HepG2 (cell line): ENCODE results near the gene KAZALD1. TPM values are rescaled to one million over a fixed set of nuclear protein-coding genes. Genes with fewer than 3 reads are reported as not detected.

Source experiments
- ATAC-seq: fragments of 200-7000 bp; cut with Tn5 transposase; 3 replicates; pipeline ENCODE4 v1.9.1; 2020; ENCODE audit warnings: mild to moderate bottlenecking, moderate library complexity
- BruUV-seq: library from RNA; stranded (reverse); fragments of 400-500 nt; replicated peaks from 2 replicates; lab custom pipeline; 2021; lab: Mats Ljungman, UMichigan
- CTCF ChIA-PET: fragments of 300-600 bp; formaldehyde crosslinking; extraction: SDS; loops from one replicate; lab custom pipeline; 2021; ENCODE audit warnings: low total read pairs, inconsistent platforms, low intra/inter-chr PET ratio; lab: Yijun Ruan, JAX
- POLR2A ChIA-PET: fragments of 350-600 bp; sonication (Branson Sonifier 250); formaldehyde crosslinking; loops from one replicate; lab custom pipeline; 2020; ENCODE audit warnings: antibody characterized with exemption, inconsistent platforms; lab: Yijun Ruan, JAX
- DNase-seq: peaks from one replicate; pipeline ENCODE4 v3.0.0-alpha.2; 2015; ENCODE audit warnings: low spot score
- FAIRE-seq: peaks from 3 replicates; lab custom pipeline; 2011; peaks lifted over from hg19 to GRCh38; lab: Jason Lieb, UNC
- H2AFZ ChIP-seq: one replicate; pipeline ENCODE4 v1.6.1; 2011; ENCODE audit warnings: low read length, inconsistent platforms
- H3K27ac ChIP-seq: fragments of 300-600 bp; 3 replicates; pipeline ENCODE4 v1.8.0; 2011; ENCODE audit warnings: mixed run types, mild to moderate bottlenecking, mixed read lengths, low read length, inconsistent platforms; ENCODE audit not compliant: insufficient read depth; ENCODE audit errors: extremely low read length
- H3K27me3 ChIP-seq, 2 experiments: fragments of 200-600 bp in 1 of 2; 2 replicates in 1 of 2; 3 replicates in 1 of 2; pipeline versions ENCODE4 v1.6.0 to v1.8.0; 2011; ENCODE audit warnings: low read length in 2 of 2, mild to moderate bottlenecking in 2 of 2, moderate library complexity in 2 of 2, inconsistent platforms in 1 of 2; ENCODE audit not compliant: insufficient read depth in 2 of 2, control insufficient read depth in 1 of 2
- H3K36me3 ChIP-seq, 2 experiments: fragments of 200-600 bp in 1 of 2; replicated peaks in 1 of 2; 2 replicates in 1 of 2; 3 replicates in 1 of 2; pipeline versions ENCODE4 v1.5.1 to v1.8.0; 2011; ENCODE audit warnings: low read length in 2 of 2, inconsistent platforms in 1 of 2; ENCODE audit not compliant: insufficient read depth in 2 of 2, control insufficient read depth in 1 of 2
- H3K4me1 ChIP-seq: 2 replicates; pipeline ENCODE4 v1.5.1; 2012; ENCODE audit warnings: low read length, inconsistent platforms; ENCODE audit not compliant: insufficient read depth
- H3K4me2 ChIP-seq: 2 replicates; pipeline ENCODE4 v1.6.0; 2011; ENCODE audit warnings: low read depth, low read length, inconsistent platforms
- H3K4me3 ChIP-seq, 3 experiments: fragments of 200-600 bp in 1 of 3; sonication (generic), shearing (Covaris generic) in 1 of 3; replicated peaks in 1 of 3; 2 replicates each; pipeline ENCODE4 v1.5.1; 2011 to 2016; ENCODE audit warnings: low read length in 3 of 3, inconsistent platforms in 2 of 3, low read depth in 2 of 3, mild to moderate bottlenecking in 2 of 3, control low read depth in 1 of 3, mixed read lengths in 1 of 3; ENCODE audit not compliant: insufficient read depth in 1 of 3
- H3K79me2 ChIP-seq: one replicate; pipeline ENCODE4 v1.6.1; 2011; ENCODE audit warnings: low read length, inconsistent platforms; ENCODE audit not compliant: insufficient read depth
- H3K9ac ChIP-seq: 2 replicates; pipeline ENCODE4 v1.6.0; 2011; ENCODE audit warnings: mild to moderate bottlenecking, low read depth, low read length, inconsistent platforms; ENCODE audit not compliant: insufficient read depth
- H3K9me3 ChIP-seq: 2 replicates; pipeline ENCODE4 v1.5.1; 2012; ENCODE audit warnings: mild to moderate bottlenecking, low read length
- H4K20me1 ChIP-seq: 2 replicates; pipeline ENCODE4 v1.6.0; 2011; ENCODE audit warnings: inconsistent platforms, mild to moderate bottlenecking, low read length, moderate library complexity; ENCODE audit not compliant: insufficient read depth
- GATA4 ChIP-seq: sonication (generic); IDR thresholded peaks from 2 replicates; pipeline ENCODE4 v1.6.1; 2016; ENCODE audit warnings: antibody characterized with exemption, low read depth, borderline replicate concordance
- GPN1 ChIP-seq: sonication (generic); formaldehyde crosslinking; IDR thresholded peaks from 2 replicates; pipeline ENCODE4 v1.5.1; 2020; ENCODE audit warnings: missing genetic modification reagents, borderline replicate concordance
- GRHL1 ChIP-seq: sonication (generic); formaldehyde crosslinking; conservative IDR thresholded peaks from 2 replicates; pipeline ENCODE4 v1.8.0; 2022; ENCODE audit warnings: missing genetic modification reagents
- HDAC2 ChIP-seq: sonication (generic); formaldehyde crosslinking; IDR thresholded peaks from 2 replicates; pipeline ENCODE4 v1.4.0; 2020; ENCODE audit warnings: missing genetic modification reagents
- HOXA7 ChIP-seq: sonication (generic); formaldehyde crosslinking; IDR thresholded peaks from 2 replicates; pipeline ENCODE4 v1.8.1; 2022; ENCODE audit warnings: mild to moderate bottlenecking, missing genetic modification reagents, moderate library complexity
- KLF11 ChIP-seq: IDR thresholded peaks from 2 replicates; pipeline ENCODE4 v1.6.1; 2016; ENCODE audit warnings: missing compliant biosample characterization
- MXD3 ChIP-seq: IDR thresholded peaks from 2 replicates; pipeline ENCODE4 v1.6.1; 2016; ENCODE audit warnings: mild to moderate bottlenecking, missing biosample characterization, missing genetic modification reagents
- RBAK ChIP-seq: sonication (generic); formaldehyde crosslinking; IDR thresholded peaks from 2 replicates; pipeline ENCODE4 v1.5.1; 2020; ENCODE audit warnings: mild to moderate bottlenecking, missing genetic modification reagents
- RBM22 ChIP-seq: fragments of 200-400 bp; formaldehyde crosslinking; optimal IDR thresholded peaks from 2 replicates; pipeline ENCODE3; 2017; ENCODE audit warnings: mild to moderate bottlenecking, low read length, moderate library complexity
- RBM39 ChIP-seq: fragments of 200-400 bp; formaldehyde crosslinking; IDR thresholded peaks from one replicate; pipeline ENCODE4 v1.6.1; 2018; ENCODE audit warnings: antibody characterized with exemption, mild to moderate bottlenecking, low read depth, low read length; ENCODE audit not compliant: poor library complexity, severe bottlenecking
- THAP9 ChIP-seq: sonication (generic); formaldehyde crosslinking; IDR thresholded peaks from 2 replicates; pipeline ENCODE4; 2020; ENCODE audit warnings: missing genetic modification reagents, mild to moderate bottlenecking, borderline replicate concordance
- WIZ ChIP-seq: sonication (generic); formaldehyde crosslinking; IDR thresholded peaks from 2 replicates; pipeline ENCODE4 v1.5.1; 2020; ENCODE audit warnings: mild to moderate bottlenecking, missing genetic modification reagents
- YEATS4 ChIP-seq: sonication (generic); formaldehyde crosslinking; IDR thresholded peaks from 2 replicates; pipeline ENCODE4 v1.4.0; 2020; ENCODE audit warnings: missing genetic modification reagents, borderline replicate concordance
- ZFY ChIP-seq: sonication (generic); formaldehyde crosslinking; IDR thresholded peaks from 2 replicates; pipeline ENCODE4 v1.4.0; 2020; ENCODE audit warnings: missing genetic modification reagents
- ZMYM2 ChIP-seq: sonication (generic); formaldehyde crosslinking; IDR thresholded peaks from 2 replicates; pipeline ENCODE4 v1.8.0; 2022; ENCODE audit warnings: mild to moderate bottlenecking, missing genetic modification reagents
- ZNF317 ChIP-seq: sonication (generic); formaldehyde crosslinking; IDR thresholded peaks from 2 replicates; pipeline ENCODE4 v1.5.0; 2020; ENCODE audit warnings: mild to moderate bottlenecking, missing genetic modification reagents
- WGBS: methylation state at CpG from one replicate; pipeline ENCODE4 v1.1.6; 2017; ENCODE audit warnings: low lambda C conversion rate; 5-methylcytosine and 5-hydroxymethylcytosine counted together
- in situ Hi-C: cut with HindIII; loops from 2 replicates; pipeline ENCODE4 v1.10.0; 2017; ENCODE audit warnings: low pct_unique_long_range_greater_than_20kb; ENCODE audit not compliant: extremely low pct_ligation_motif_present
- intact Hi-C: fragments of 100-400 bp; cut with micrococcal nuclease; formaldehyde crosslinking; loops from one replicate; pipeline ENCODE4 v1.10.0; 2022; ENCODE audit not compliant: unreplicated experiment
- polyA plus RNA-seq, 8 experiments: library from polyadenylated mRNA; depleted of rRNA in 3 of 8; stranded (reverse) in 7 of 8; unstranded in 1 of 8; fragments of >200 nt; fragmentation: Illumina TruSeq in 4 of 8; extraction: Trizol in 4 of 8; gene quantifications; 2 replicates each; pipeline versions ENCODE4 v1.2.1 to v1.2.3, GENCODE V29; 2011 to 2016; ENCODE audit warnings: low read depth in 4 of 8, missing spikeins in 1 of 8, mixed read lengths in 1 of 8; ENCODE audit not compliant: insufficient read depth in 1 of 8
- total RNA-seq, 5 experiments: library from RNA; depleted of rRNA; stranded (reverse); fragments of >200 nt; fragmentation: Illumina TruSeq; extraction: Trizol; gene quantifications; 2 replicates each; pipeline ENCODE4 v1.2.3, GENCODE V29; 2016; ENCODE audit warnings: low read depth in 1 of 5

KAZALD1 gene
- total and polyA plus RNA-seq, 2 of the 13 experiments (the other 11 are each of a cell fraction or from before 2014, with no cell fraction given), result 16.7 to 27.7 TPM

- TF ChIP-seq THAP9 (CRISPR knock-in tag), result no peak
- TF ChIP-seq GATA4, result no peak
- peak; percentile 60; the same call in 1 of the 2 replicates for TF ChIP-seq ZFY (CRISPR knock-in tag)
- TF ChIP-seq YEATS4 (CRISPR knock-in tag), result no peak
- no peak for TF ChIP-seq RBAK
Observed at GRCh38 chr10:101018118-101018599, 43.6 kb upstream of the KAZALD1 start (continued).

GRCh38 chr10:101018600-101019439 lies 43.0 kb upstream of the KAZALD1 start:
- Histone ChIP-seq H3K79me2 (no peaks in the 10 kb centered on the region), H3K9ac (peak overlapping the region; percentile 52), H3K27ac (no peak overlapping the region), H3K36me3 (no peaks in the 10 kb centered on the region), H3K4me1 (peaks cover 34% of the 10 kb centered on the region), H2AFZ (no peak overlapping the region), H4K20me1 (no peaks in the 10 kb centered on the region), H3K4me3 (peak overlapping the region; percentile 25 to 69 (median 55); a peak in 5 of 6 replicates), H3K27me3 (peaks cover 1 to 13% of the 10 kb centered on the region in 2 experiments; a peak in 2 of 5 replicates), H3K9me3 (no peaks in the 10 kb centered on the region), H3K4me2 (peak overlapping the region; percentile 95)
- intact Hi-C loops, result loop anchor here (2.0 kb wide), 1 partner anchor 48 kb away; no protein-coding TSS in a partner anchor
- DNase-seq (peak; percentile 72), FAIRE-seq (no peak), ATAC-seq (peak; percentile 91)
- WGBS, result 13% methylated on average over 3 of the region's 45 CpGs
- in situ Hi-C loops, result no loop called here
- no TSS peak for BruUV-seq
- ChIA-PET POLR2A (interaction anchor here (0.9 to 6.0 kb wide), 12 partner anchors 10 to 49 kb away, joined by 3 to 56 read pairs (median 5); partner anchors contain the start of genes LZTS2, PDZD7 and SFXN3), CTCF (interaction anchor here (1.1 to 2.1 kb wide), 2 partner anchors 22 to 48 kb away, joined by 3 to 7 read pairs; no protein-coding TSS in a partner anchor)
- TF ChIP-seq MXD3 (CRISPR knock-in tag) (peak; percentile 78), RBM22 (no peak), ZMYM2 (CRISPR knock-in tag) (no peak), HDAC2 (CRISPR knock-in tag) (peak; percentile 62), HOXA7 (CRISPR knock-in tag) (no peak), ZNF317 (0 out of 2 replicates have a peak, but pooled peaks have one; percentile 51), WIZ (CRISPR knock-in tag) (0 out of 2 replicates have a peak, but pooled peaks have one; percentile 45), RBM39 (no peak), KLF11 (no peak; the same call in 1 of the 2 replicates), ZFY (CRISPR knock-in tag) (peak; percentile 74), GPN1 (CRISPR knock-in tag) (no peak), GRHL1 (no peak)
